ENCODE data around the gene UNK. TPM values are rescaled to one million over a fixed set of nuclear protein-coding genes. Genes with fewer than 3 reads are reported as not detected.

The UNK gene
- total RNA-seq, 3 donors from 2014 or later, result 24.5 to 27.5 (median 25.7) TPM

GRCh38 chr17:75785016-75785890, 647 bp downstream of the UNK start:
- intact Hi-C loops (cut with DNase I, micrococcal nuclease), result no loop called here
- ATAC-seq, result peak; percentile 90
- peak; percentile 90 to 96 (median 95) for DNase-seq
- H3K9me3 ChIP-seq, result no peaks in the 10 kb centered on the region
- H3K4me3 ChIP-seq, result peak overlapping the region; percentile 58
- H3K4me1 ChIP-seq (ENCODE audit: low read depth), result peaks cover 21% of the 10 kb centered on the region
- no peaks in the 10 kb centered on the region for H3K36me3 ChIP-seq (ENCODE audit: low read depth)
- TF ChIP-seq CTCF (IDR thresholded peaks at IDR 0.05), result no peak

- peaks cover 7% of the 10 kb centered on the region for H3K4me1 ChIP-seq (ENCODE audit: low read depth)
- DNase-seq (no peak), ATAC-seq (no peak)
- intact Hi-C loops (cut with DNase I, micrococcal nuclease), result no loop called here
- no peaks in the 10 kb centered on the region for H3K36me3 ChIP-seq (ENCODE audit: low read depth)
- no peaks in the 10 kb centered on the region for H3K9me3 ChIP-seq
- no peak for TF ChIP-seq CTCF (IDR thresholded peaks at IDR 0.05)
- H3K4me3 ChIP-seq, result no peak overlapping the region
These were observed 6.6 kb downstream of the UNK start for GRCh38 chr17:75791254-75791653.

GRCh38 chr17:75793460-75793859, 8.9 kb downstream of the UNK start:
- H3K4me3 ChIP-seq, result no peak overlapping the region
- ATAC-seq (no peak), DNase-seq (no peak)
- TF ChIP-seq CTCF (IDR thresholded peaks at IDR 0.05), result no peak
- no peaks in the 10 kb centered on the region for H3K36me3 ChIP-seq (ENCODE audit: low read depth)
- no peaks in the 10 kb centered on the region for H3K4me1 ChIP-seq (ENCODE audit: low read depth)
- H3K9me3 ChIP-seq, result no peaks in the 10 kb centered on the region
- intact Hi-C loops (cut with DNase I, micrococcal nuclease), result no loop called here

- H3K36me3 ChIP-seq (ENCODE audit: low read depth), result no peaks in the 10 kb centered on the region
- H3K4me1 ChIP-seq (ENCODE audit: low read depth), result no peaks in the 10 kb centered on the region
- intact Hi-C loops (cut with DNase I, micrococcal nuclease), result no loop called here
- DNase-seq (no peak), ATAC-seq (peak; percentile 32)
- H3K4me3 ChIP-seq, result no peak overlapping the region
- H3K9me3 ChIP-seq, result no peaks in the 10 kb centered on the region
- no peak for TF ChIP-seq CTCF (IDR thresholded peaks at IDR 0.05)
These were observed 11.4 kb downstream of the UNK start for GRCh38 chr17:75795820-75796607.

- ATAC-seq, result no peak
These were observed 14.8 kb downstream of the UNK start for GRCh38 chr17:75799402-75799801.

More at GRCh38 chr17:75799402-75799801, 14.8 kb downstream of the UNK start:
- Histone ChIP-seq H3K36me3 (ENCODE audit: low read depth) (no peaks in the 10 kb centered on the region), H3K4me1 (ENCODE audit: low read depth) (no peaks in the 10 kb centered on the region), H3K9me3 (no peaks in the 10 kb centered on the region), H3K4me3 (no peak overlapping the region)
- TF ChIP-seq CTCF (IDR thresholded peaks at IDR 0.05), result no peak
- DNase-seq, result no peak
- intact Hi-C loops (cut with DNase I, micrococcal nuclease), result no loop called here

Data from mucosa of descending colon (tissue), 3 donors.